Epithelial cell of proximal tubule (primary cell): ENCODE data around the gene MRLN. TPM values are rescaled to one million over a fixed set of nuclear protein-coding genes. Genes with fewer than 3 reads are reported as not detected.

ENCODE experiments used
- DNase-seq: peaks from one replicate; pipeline ENCODE4 v3.0.0-alpha.2; 2011; ENCODE audit warnings: low read depth
- H3K4me3 ChIP-seq: 2 replicates; pipeline ENCODE4 v1.5.1; 2011; ENCODE audit warnings: low read depth, mild to moderate bottlenecking, low read length
- total RNA-seq: library from RNA; depleted of rRNA; stranded (reverse); fragments of >200 nt; gene quantifications from 2 replicates; pipeline ENCODE4 v1.2.3, GENCODE V29; 2015
- TF ChIP-seq, protein P1 (sequence below): conservative IDR thresholded peaks from 2 replicates; pipeline ENCODE4 v1.5.1; 2012; ENCODE audit warnings: low read depth, mild to moderate bottlenecking, low read length

MRLN gene
- total RNA-seq, 1 donor from 2014 or later: not detected

DNA sequence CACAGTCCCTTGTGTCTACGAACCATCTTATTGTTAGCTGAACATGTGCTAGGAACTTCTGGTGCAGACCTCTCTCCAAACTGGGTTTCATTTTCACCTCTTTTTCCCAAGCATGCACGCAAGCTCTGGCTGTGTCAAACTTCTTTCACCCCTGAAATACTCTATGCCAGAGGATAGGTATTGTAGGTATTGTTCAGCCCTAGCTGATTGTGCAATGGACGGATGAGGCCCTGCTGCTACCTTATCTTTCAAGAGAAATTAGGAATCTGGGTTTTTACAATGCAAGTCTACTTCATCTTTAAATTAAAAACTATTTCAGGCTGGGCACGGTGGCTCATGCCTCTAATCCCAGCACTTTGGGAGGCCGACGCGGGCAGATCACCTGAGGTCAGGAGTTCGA lies 28.3 kb upstream of the MRLN start:
- no peak overlapping the region for H3K4me3 ChIP-seq
- DNase-seq: no peak
- TF ChIP-seq, protein P1, sequence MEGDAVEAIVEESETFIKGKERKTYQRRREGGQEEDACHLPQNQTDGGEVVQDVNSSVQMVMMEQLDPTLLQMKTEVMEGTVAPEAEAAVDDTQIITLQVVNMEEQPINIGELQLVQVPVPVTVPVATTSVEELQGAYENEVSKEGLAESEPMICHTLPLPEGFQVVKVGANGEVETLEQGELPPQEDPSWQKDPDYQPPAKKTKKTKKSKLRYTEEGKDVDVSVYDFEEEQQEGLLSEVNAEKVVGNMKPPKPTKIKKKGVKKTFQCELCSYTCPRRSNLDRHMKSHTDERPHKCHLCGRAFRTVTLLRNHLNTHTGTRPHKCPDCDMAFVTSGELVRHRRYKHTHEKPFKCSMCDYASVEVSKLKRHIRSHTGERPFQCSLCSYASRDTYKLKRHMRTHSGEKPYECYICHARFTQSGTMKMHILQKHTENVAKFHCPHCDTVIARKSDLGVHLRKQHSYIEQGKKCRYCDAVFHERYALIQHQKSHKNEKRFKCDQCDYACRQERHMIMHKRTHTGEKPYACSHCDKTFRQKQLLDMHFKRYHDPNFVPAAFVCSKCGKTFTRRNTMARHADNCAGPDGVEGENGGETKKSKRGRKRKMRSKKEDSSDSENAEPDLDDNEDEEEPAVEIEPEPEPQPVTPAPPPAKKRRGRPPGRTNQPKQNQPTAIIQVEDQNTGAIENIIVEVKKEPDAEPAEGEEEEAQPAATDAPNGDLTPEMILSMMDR: no peak

DNA sequence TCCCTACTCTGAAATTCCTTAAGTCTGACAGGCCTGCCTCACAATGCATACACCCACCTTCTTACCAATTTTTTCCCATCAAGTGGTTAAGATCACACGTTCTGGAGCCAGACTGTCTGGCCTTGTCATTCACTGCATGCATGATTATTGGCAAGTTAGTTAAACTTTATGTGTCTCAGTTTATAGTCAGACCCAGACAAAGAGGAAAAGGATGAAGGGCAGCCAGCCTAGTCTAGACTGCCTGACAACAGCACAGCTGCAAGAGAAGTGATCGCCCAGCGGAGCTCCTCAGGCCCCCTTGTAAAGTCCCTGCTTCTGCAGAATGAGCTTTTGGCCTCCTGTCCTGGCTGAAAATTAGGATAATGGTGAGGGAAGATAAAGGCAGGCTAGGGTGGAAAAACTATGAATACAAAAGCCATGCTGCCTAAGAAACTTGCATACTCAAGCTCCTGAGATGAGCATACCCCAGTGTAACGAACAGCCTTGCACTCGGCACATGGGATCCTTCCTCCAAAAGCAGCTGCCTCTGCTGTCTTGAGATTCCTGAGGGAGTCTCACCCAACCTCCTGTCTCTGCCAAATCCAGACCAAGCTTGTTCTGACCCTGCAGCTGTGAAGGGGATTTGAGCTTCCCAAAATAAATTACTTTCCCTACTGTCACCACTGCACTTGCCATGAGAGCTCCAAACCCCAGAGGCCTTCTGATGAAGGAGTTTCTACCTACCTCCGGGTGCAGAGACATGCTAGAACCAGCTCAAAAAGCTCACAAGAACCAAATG lies 26.7 kb upstream of the MRLN start:
- TF ChIP-seq, protein P1: no peak
- no peak overlapping the region for H3K4me3 ChIP-seq
- no peak for DNase-seq

DNA sequence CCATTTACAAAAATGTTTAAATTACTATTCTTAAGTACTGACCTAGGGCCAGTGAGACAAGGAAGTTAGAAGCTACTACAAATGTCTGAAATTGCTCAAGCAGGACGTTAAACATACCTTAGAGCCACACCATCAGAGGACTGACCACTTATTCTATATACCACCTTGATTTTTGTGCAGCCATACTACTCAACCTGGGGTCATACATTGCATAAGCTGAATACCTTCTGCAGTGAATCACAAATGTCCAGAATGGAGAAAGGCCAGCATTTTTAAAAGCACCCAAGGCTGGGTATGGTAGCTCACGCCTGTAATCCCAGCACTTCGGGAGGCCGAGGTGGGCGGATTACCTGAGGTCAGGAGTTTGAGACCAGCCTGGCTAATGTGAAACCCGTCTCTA lies 21.2 kb upstream of the MRLN start:
- TF ChIP-seq, protein P1: no peak
- no peak for DNase-seq
- no peak overlapping the region for H3K4me3 ChIP-seq

DNA sequence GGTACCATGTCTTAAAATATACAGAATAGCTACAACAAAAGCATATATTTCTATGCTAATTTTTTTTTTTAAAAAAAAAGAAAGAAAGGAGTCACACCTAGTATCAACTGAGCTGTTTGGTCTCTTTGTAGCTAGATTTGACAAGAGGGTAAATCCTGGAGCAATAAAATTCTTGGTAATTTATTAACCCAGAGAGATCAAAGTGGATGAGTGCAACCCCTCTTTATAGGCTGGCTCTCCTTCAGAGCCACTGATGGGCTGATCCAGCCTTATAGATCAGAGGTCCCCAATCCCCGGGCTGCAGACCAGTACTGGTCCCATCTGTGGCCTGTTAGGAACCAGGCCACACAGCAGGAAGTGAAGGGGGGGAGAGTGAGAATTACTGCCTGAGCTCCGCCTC lies 19.8 kb upstream of the MRLN start:
- TF ChIP-seq, protein P1: no peak
- H3K4me3 ChIP-seq: no peak overlapping the region
- no peak for DNase-seq

DNA sequence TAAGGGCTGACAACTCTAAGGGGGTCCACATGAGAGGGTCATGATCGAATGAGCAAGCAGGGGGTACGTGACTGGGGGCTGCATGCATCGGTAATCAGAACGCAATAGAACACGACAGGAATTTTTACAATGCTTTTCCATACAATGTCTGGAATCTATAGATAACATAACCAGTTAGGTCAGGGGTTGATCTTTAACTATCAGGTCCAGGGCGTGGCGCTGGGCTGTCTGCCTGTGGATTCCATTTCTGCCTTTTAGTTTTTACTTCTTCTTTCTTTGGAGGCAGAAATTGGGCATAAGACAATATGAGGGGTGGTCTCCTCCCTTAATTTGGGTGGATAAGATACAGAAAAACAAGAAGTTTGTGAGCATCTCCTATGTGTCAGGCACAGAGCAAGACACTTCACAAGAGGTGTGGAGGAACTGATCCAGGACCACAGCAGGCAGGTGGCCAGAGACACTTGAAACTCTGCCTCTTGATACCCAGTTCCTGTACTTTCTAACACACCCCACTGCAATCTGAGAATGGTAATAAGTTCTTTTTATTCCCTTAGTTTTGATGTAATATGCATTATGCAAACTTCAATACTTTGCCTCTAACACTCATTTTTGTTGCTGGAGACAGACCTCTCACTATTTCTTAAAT lies 18.0 kb upstream of the MRLN start:
- TF ChIP-seq, protein P1: no peak
- DNase-seq: no peak
- H3K4me3 ChIP-seq: no peak overlapping the region

DNA sequence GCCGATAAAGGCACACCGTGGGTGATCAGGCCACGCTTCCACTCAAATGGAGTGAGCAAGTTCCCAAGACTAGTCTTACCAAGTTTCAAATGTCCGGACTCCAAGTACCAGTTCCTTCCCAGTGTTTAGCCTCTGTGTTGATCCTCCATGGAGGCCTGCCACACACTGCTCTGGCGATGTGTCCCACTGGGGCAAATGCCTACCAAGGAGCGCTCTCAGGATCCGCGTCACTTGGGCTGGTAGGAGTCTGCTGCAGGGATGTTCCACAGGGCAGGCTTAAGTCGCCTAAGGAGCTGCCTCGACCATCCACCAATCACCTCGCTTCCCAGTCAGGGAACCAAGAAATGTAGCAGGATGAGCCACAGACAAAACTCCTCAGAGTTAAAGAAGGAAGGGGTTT lies 17.4 kb upstream of the MRLN start:
- no peak for DNase-seq
- no peak overlapping the region for H3K4me3 ChIP-seq
- TF ChIP-seq, protein P1: no peak
